GM12878 (cell line): ENCODE results near the gene CFAP74.

Experiments
- CREB1 ChIP-seq: IDR thresholded peaks from 2 replicates; pipeline ENCODE4 v1.6.1; 2012; ENCODE audit warnings: low read depth, mild to moderate bottlenecking, inconsistent platforms
- CTCF ChIP-seq, 3 experiments: IDR thresholded peaks in 2 of 3; conservative IDR thresholded peaks in 1 of 3; 2 replicates each; pipeline ENCODE4 v1.5.1; 2011; ENCODE audit warnings: low read depth in 3 of 3, low read length in 3 of 3, mild to moderate bottlenecking in 3 of 3, control low read depth in 2 of 3, moderate library complexity in 2 of 3, inconsistent platforms in 1 of 3, mixed read lengths in 1 of 3; ENCODE audit not compliant: control insufficient read depth in 2 of 3, insufficient read depth in 1 of 3; ENCODE audit errors: extremely low read depth in 1 of 3
- EED ChIP-seq: sonication (generic); IDR thresholded peaks from 2 replicates; pipeline ENCODE4 v1.6.1; 2016; ENCODE audit warnings: antibody characterized with exemption, low read depth
- EP300 ChIP-seq, 2 experiments: fragments of 150-350 bp in 1 of 2; IDR thresholded peaks; 2 replicates each; pipeline ENCODE4 v1.6.1; 2011 to 2012; ENCODE audit warnings: low read depth in 2 of 2, low read length in 2 of 2, borderline replicate concordance in 1 of 2, improper control_type of control experiment in 1 of 2, inconsistent platforms in 1 of 2; ENCODE audit not compliant: control insufficient read depth in 1 of 2
- HCFC1 ChIP-seq: fragments of 150-350 bp; IDR thresholded peaks from 2 replicates; pipeline ENCODE4 v1.6.1; 2014; ENCODE audit warnings: low read length
- MAX ChIP-seq: IDR thresholded peaks from 2 replicates; pipeline ENCODE4 v1.6.1; 2012; ENCODE audit warnings: low read depth, low read length, improper control_type of control experiment
- MLLT1 ChIP-seq: fragments of 450-650 bp; IDR thresholded peaks from 2 replicates; pipeline ENCODE4 v1.6.1; 2016; ENCODE audit warnings: mild to moderate bottlenecking
- NKRF ChIP-seq: fragments of 450-650 bp; conservative IDR thresholded peaks from 2 replicates; pipeline ENCODE4 v1.6.1; 2017; ENCODE audit warnings: mild to moderate bottlenecking, moderate library complexity
- POLR2A ChIP-seq: IDR thresholded peaks from 2 replicates; pipeline ENCODE4 v1.6.1; 2011; ENCODE audit warnings: low read depth, mild to moderate bottlenecking, low read length
- SREBF1 ChIP-seq: IDR thresholded peaks from 2 replicates; pipeline ENCODE4 v1.6.1; 2012; ENCODE audit warnings: mild to moderate bottlenecking, low read length
- ZNF274 ChIP-seq: IDR thresholded peaks from one replicate; pipeline ENCODE4 v1.8.0; 2011; ENCODE audit not compliant: insufficient read length, insufficient read depth

- no peak for TF ChIP-seq MAX
- TF ChIP-seq POLR2A, result no peak
- TF ChIP-seq NKRF, result no peak
- TF ChIP-seq CTCF (IDR thresholded peaks at IDR 0.05 in 2 of 3, conservative IDR thresholded peaks at IDR 0.05 in 1 of 3; ENCODE audit: control insufficient read depth in 2 of 3, extremely low read depth in 1 of 3, insufficient read depth in 1 of 3, low read depth in 3 of 3, low read length in 3 of 3), result no peak
- TF ChIP-seq MLLT1, result no peak
- TF ChIP-seq CREB1, result no peak
- TF ChIP-seq EED, result no peak
- no peak for TF ChIP-seq EP300 (IDR thresholded peaks at IDR 0.05; ENCODE audit: borderline replicate concordance in 1 of 2, control insufficient read depth in 1 of 2, low read depth in 2 of 2, low read length in 2 of 2)
- TF ChIP-seq SREBF1, result no peak
- no peak for TF ChIP-seq ZNF274
- no peak for TF ChIP-seq HCFC1
Observed at GRCh38 chr1:2018217-2019171, 14.9 kb upstream of the CFAP74 start.
